Aorta (tissue), 5 donors: ENCODE results near the gene MAN2B2. TPM values are rescaled to one million over a fixed set of nuclear protein-coding genes. Genes with fewer than 3 reads are reported as not detected.

Experiments used
- ATAC-seq: fragments of 200-7000 bp; cut with Tn5 transposase; one replicate; pipeline ENCODE4 v1.9.1; 2022; ENCODE audit warnings: moderate library complexity; ENCODE audit not compliant: low FRiP score
- DNase-seq, 2 donors: peaks; one replicate each; pipeline ENCODE4 v3.0.0-alpha.2; 2020
- H3K27ac ChIP-seq, 2 donors: one replicate each; pipeline ENCODE4 v1.5.1; 2013; ENCODE audit warnings: low read length in 2 of 2, mild to moderate bottlenecking in 2 of 2, moderate library complexity in 2 of 2, control low read depth in 1 of 2, inconsistent platforms in 1 of 2, low read depth in 1 of 2
- H3K27me3 ChIP-seq, 2 donors: one replicate each; pipeline ENCODE4 v1.6.1; 2013; ENCODE audit warnings: control low read depth in 1 of 2, low read length in 1 of 2, mild to moderate bottlenecking in 1 of 2, moderate library complexity in 1 of 2; ENCODE audit not compliant: insufficient read depth in 2 of 2, control insufficient read depth in 1 of 2
- H3K36me3 ChIP-seq, 2 donors: one replicate each; pipeline ENCODE4 v1.6.1; 2013; ENCODE audit warnings: control low read depth in 1 of 2, low read length in 1 of 2, mild to moderate bottlenecking in 1 of 2; ENCODE audit not compliant: insufficient read depth in 2 of 2, control insufficient read depth in 1 of 2
- H3K4me1 ChIP-seq, 2 donors: one replicate each; pipeline ENCODE4 v1.6.1; 2013; ENCODE audit warnings: low read length in 2 of 2, control low read depth in 1 of 2, mild to moderate bottlenecking in 1 of 2, moderate library complexity in 1 of 2; ENCODE audit not compliant: insufficient read depth in 2 of 2, control insufficient read depth in 1 of 2
- H3K4me3 ChIP-seq, 2 donors: one replicate each; pipeline ENCODE4 v1.5.1; 2013; ENCODE audit warnings: low read length in 2 of 2, control low read depth in 1 of 2, mild to moderate bottlenecking in 1 of 2
- H3K9me3 ChIP-seq: one replicate; pipeline ENCODE4 v1.6.1; 2013; ENCODE audit warnings: mild to moderate bottlenecking, low read length; ENCODE audit not compliant: control insufficient read depth
- WGBS, 2 donors: extraction: QIAGEN DNeasy Blood & Tissue Kit; methylation state at CpG; one replicate each; pipeline ENCODE4 v1.1.7; 2013; 5-methylcytosine and 5-hydroxymethylcytosine counted together
- intact Hi-C, 2 donors: fragments of 100-400 bp; cut with DNase I; formaldehyde crosslinking; loops; one replicate each; pipeline versions ENCODE4 v1.14.2 to v1.15.0; 2022
- polyA plus RNA-seq, 2 donors: library from polyadenylated mRNA; stranded (reverse); fragments of 200-250 nt; gene quantifications; one replicate each; pipeline ENCODE4 v1.2.3, GENCODE V29; 2013
- total RNA-seq, 2 donors: library from RNA; stranded (reverse); fragmentation: NEBNext Ultra II Directional; extraction: Animal tissue kit (Norgen Biotek cat#: 25700); gene quantifications; one replicate each; pipeline ENCODE4 v1.2.1, GENCODE V29; 2021
- donor health status: healthy with polysubstance abuse.
- donor health status: Bipolar disorder and iron deficiency.
- donor health status: DM: no; HTN: no; CAD: no.
- donor health status: DM: no; HTN: no; CAD: no.
- donor health status: DM: yes; HTN: yes; CAD: no.

MAN2B2 gene
- total and polyA plus RNA-seq, 4 donors: 13.1 to 58.0 (median 42.5) TPM

GRCh38 chr4:6610856-6611430 lies 36.0 kb downstream of the MAN2B2 start:
- no peak overlapping the region for H3K27ac ChIP-seq
- 95% methylated on average over 24 of the region's 24 CpGs for WGBS, 2 donors
- no peak for DNase-seq
- H3K4me1 ChIP-seq: no peaks in the 10 kb centered on the region
- no peak overlapping the region for H3K4me3 ChIP-seq
- no peaks in the 10 kb centered on the region for H3K27me3 ChIP-seq
- peaks cover 3 to 18% of the 10 kb centered on the region in 2 donors for H3K36me3 ChIP-seq
- ATAC-seq: no peak
- H3K9me3 ChIP-seq: no peaks in the 10 kb centered on the region
- intact Hi-C loops: no loop called here

- Histone ChIP-seq H3K9me3 (no peaks in the 10 kb centered on the region), H3K4me1 (no peaks in the 10 kb centered on the region), H3K36me3 (peaks cover 3 to 18% of the 10 kb centered on the region in 2 donors), H3K27ac (no peak overlapping the region), H3K27me3 (no peaks in the 10 kb centered on the region), H3K4me3 (no peak overlapping the region)
- ATAC-seq: no peak
- peak; percentile 2 to 5 for DNase-seq
- 96 to 98% methylated on average over 3 of the region's 3 CpGs for WGBS, 2 donors
- intact Hi-C loops: no loop called here
These were observed 38.1 kb downstream of the MAN2B2 start for GRCh38 chr4:6612961-6613675.

GRCh38 chr4:6613676-6614651 lies 39.0 kb downstream of the MAN2B2 start:
- Histone ChIP-seq H3K27ac (no peak overlapping the region), H3K9me3 (no peaks in the 10 kb centered on the region), H3K36me3 (peaks cover 3 to 18% of the 10 kb centered on the region in 2 donors), H3K4me3 (no peak overlapping the region), H3K27me3 (no peaks in the 10 kb centered on the region), H3K4me1 (no peaks in the 10 kb centered on the region)
- peak; percentile 35 to 71 for DNase-seq
- 84 to 88% methylated on average over 17 of the region's 17 CpGs for WGBS, 2 donors
- intact Hi-C loops: no loop called here
- no peak for ATAC-seq

- no peak for DNase-seq
- ATAC-seq: no peak
- Histone ChIP-seq H3K4me3 (no peak overlapping the region), H3K9me3 (no peaks in the 10 kb centered on the region), H3K36me3 (peaks cover 3 to 17% of the 10 kb centered on the region in 2 donors), H3K27me3 (no peaks in the 10 kb centered on the region), H3K27ac (no peak overlapping the region), H3K4me1 (no peaks in the 10 kb centered on the region)
- 83 to 84% methylated on average over 11 of the region's 11 CpGs for WGBS, 2 donors
- intact Hi-C loops: no loop called here
These were observed 39.8 kb downstream of the MAN2B2 start for GRCh38 chr4:6614701-6615230.

GRCh38 chr4:6616087-6616995 lies 41.4 kb downstream of the MAN2B2 start:
- Histone ChIP-seq H3K27ac (no peak overlapping the region), H3K36me3 (peaks cover 3 to 13% of the 10 kb centered on the region in 2 donors), H3K9me3 (no peaks in the 10 kb centered on the region), H3K27me3 (no peaks in the 10 kb centered on the region), H3K4me3 (no peak overlapping the region), H3K4me1 (no peaks in the 10 kb centered on the region)
- WGBS, 2 donors: 95 to 96% methylated on average over 18 of the region's 18 CpGs
- intact Hi-C loops: no loop called here
- peak; percentile 17 to 51 for DNase-seq
- no peak for ATAC-seq

GRCh38 chr4:6617246-6617645 lies 42.3 kb downstream of the MAN2B2 start:
- WGBS, 2 donors: 96 to 97% methylated on average over 10 of the region's 10 CpGs
- peak; percentile 5 for DNase-seq
- Histone ChIP-seq H3K36me3 (peaks cover 0 to 12% of the 10 kb centered on the region in 2 donors), H3K4me1 (no peaks in the 10 kb centered on the region), H3K27ac (no peak overlapping the region), H3K9me3 (no peaks in the 10 kb centered on the region), H3K27me3 (no peaks in the 10 kb centered on the region), H3K4me3 (no peak overlapping the region)
- no peak for ATAC-seq
- intact Hi-C loops: no loop called here

GRCh38 chr4:6618386-6619115 lies 43.6 kb downstream of the MAN2B2 start:
- H3K4me3 ChIP-seq: no peak overlapping the region
- intact Hi-C loops: no loop called here
- no peaks in the 10 kb centered on the region for H3K27me3 ChIP-seq
- ATAC-seq (no peak), DNase-seq (peak; percentile 29 to 42)
- no peaks in the 10 kb centered on the region for H3K9me3 ChIP-seq
- H3K4me1 ChIP-seq: no peaks in the 10 kb centered on the region
- 87 to 89% methylated on average over 19 of the region's 19 CpGs for WGBS, 2 donors
- no peak overlapping the region for H3K27ac ChIP-seq
- H3K36me3 ChIP-seq: peaks cover 0 to 7% of the 10 kb centered on the region in 2 donors
